VCaP (cell line): Measurements from ENCODE around the gene TERT.
"Not testable (repeated sequence)": the region's sequence is repeated elsewhere in the genome, so short reads cannot be mapped to it uniquely, and the experiment has no call there.

Experiments used
- H3K27ac ChIP-seq: fragments of 450-650 bp; 2 replicates; pipeline ENCODE4 v1.5.1; 2017
- TF ChIP-seq, protein P1 (sequence below): fragments of 450-650 bp; conservative IDR thresholded peaks from 2 replicates; pipeline ENCODE4 v1.5.1; 2017; ENCODE audit warnings: mild to moderate bottlenecking, moderate library complexity

The TERT gene

DNA sequence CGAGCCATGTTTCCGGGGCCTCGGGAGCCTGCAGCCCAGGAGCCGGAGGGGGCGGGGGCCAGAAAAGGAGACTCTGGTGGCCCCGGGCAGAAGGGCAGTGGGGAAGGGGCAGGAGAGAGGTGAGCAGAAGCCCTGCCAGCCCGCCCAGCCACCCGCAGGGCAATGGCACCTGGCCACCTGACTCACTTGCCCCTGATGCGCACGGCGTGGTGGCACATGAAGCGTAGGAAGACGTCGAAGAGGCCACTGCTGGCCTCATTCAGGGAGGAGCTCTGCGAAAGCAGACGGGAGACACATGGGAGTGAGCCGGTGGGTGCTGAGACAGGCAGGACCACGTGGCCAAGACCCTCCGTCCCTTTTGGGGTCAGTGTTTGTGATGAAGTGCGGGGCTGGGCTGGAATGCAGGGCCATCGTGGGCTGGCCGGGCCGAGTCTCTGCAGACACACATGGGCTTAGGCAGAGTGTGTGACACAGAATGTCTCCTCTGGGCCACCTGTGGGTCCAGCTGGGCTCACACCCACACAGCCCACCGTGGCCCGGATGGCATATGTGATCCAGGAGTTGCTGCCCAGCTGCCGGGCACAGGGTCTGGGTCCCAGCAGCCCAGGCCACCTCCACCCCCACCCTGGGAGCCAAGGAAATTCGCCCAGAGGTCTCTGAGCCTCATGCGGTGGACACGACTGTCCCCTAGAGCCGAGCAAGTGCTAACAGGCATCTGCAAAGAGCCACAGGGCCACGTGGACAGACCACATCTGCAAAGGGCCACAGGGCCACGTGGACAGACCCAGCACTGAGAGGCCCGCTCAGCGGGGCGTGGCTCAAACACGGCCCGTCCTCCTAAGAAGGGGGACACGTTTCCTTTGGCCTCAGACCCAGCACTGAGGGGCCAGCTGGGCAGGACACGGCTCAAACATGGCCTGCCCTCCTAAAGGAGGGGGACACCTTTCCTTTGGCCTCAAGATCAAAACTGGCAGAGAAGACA lies 23.6 kb downstream of the TERT start:
- TF ChIP-seq, protein P1, sequence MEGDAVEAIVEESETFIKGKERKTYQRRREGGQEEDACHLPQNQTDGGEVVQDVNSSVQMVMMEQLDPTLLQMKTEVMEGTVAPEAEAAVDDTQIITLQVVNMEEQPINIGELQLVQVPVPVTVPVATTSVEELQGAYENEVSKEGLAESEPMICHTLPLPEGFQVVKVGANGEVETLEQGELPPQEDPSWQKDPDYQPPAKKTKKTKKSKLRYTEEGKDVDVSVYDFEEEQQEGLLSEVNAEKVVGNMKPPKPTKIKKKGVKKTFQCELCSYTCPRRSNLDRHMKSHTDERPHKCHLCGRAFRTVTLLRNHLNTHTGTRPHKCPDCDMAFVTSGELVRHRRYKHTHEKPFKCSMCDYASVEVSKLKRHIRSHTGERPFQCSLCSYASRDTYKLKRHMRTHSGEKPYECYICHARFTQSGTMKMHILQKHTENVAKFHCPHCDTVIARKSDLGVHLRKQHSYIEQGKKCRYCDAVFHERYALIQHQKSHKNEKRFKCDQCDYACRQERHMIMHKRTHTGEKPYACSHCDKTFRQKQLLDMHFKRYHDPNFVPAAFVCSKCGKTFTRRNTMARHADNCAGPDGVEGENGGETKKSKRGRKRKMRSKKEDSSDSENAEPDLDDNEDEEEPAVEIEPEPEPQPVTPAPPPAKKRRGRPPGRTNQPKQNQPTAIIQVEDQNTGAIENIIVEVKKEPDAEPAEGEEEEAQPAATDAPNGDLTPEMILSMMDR: no peak

GRCh38 chr5:1270426-1270825 lies 24.4 kb downstream of the TERT start:
- TF ChIP-seq, protein P1: no peak
- H3K27ac ChIP-seq: no peak overlapping the region

More for the DNA sequence above, 23.6 kb downstream of the TERT start:
- no peak overlapping the region for H3K27ac ChIP-seq

GRCh38 chr5:1268666-1269065 lies 26.2 kb downstream of the TERT start:
- TF ChIP-seq, protein P1: no peak
- no peak overlapping the region for H3K27ac ChIP-seq

- TF ChIP-seq, protein P1: no peak
- H3K27ac ChIP-seq: no peak overlapping the region
These were observed 26.8 kb downstream of the TERT start for GRCh38 chr5:1268056-1268455.

DNA sequence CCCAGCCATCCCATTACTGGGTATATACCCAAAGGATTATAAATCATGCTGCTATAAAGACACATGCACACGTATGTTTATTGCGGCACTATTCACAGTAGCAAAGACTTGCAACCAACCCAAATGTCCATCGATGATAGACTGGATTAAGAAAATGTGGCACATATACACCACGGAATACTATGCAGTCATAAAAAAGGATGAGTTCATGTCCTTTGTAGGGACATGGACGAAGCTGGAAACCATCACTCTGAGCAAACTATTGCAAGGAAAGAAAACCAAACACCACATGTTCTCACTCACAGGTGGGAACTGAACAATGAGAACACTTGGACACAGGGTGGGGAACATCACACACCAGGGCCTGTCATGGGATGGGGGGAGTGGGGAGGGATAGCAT lies 27.4 kb downstream of the TERT start:
- not testable (repeated sequence) for H3K27ac ChIP-seq

- TF ChIP-seq, protein P1: no peak
These were observed 28.1 kb downstream of the TERT start for GRCh38 chr5:1266791-1267190.

DNA sequence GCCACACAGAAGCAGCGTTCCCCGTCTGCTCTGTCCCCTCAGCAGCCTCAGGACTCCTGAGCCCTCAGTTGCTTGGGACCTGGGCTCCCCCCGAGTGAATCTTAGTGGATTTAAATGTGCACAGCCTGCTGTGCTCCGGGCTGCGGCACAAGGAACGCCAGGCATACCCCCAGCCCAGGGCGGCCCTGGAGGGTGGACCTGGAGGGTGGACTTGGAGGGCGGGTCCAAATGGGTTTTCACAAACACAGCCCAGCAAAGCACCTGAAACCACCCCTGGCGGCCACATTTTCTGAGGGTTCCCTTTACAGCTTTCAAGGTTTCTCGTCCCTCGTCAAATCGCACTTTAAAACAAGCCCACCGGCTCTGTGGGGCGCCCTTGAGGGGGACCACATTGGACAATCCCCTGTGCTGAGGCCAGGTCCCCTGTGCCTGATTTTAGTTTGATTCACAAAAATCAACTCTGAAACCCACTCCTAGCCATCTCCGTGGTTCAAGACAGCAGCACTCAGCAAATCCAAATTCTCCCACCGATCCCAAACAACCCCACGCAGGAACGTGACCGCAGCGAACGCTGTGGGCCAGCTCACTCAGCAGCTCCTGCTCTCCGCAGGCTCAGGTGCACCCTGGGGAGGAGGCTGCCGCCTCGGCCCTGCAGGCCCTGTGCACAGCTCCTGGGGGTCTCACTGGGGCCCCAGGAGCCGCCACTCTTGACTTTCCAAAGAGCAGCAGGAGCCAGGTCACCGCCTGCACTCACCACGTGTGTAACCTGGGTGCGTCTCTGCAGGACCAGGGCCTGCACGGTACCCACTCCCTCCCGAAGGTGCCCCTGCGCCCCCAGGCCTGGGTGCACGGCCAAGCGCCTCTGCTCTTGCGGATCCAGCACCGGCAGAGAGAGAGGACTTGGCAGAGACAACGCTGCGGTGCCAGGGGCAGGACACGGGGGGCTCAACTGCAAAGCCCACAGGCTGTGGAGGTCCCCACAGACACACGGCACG lies 29.1 kb downstream of the TERT start:
- H3K27ac ChIP-seq: no peak overlapping the region
- TF ChIP-seq, protein P1: no peak

More at GRCh38 chr5:1266791-1267190, 28.1 kb downstream of the TERT start:
- H3K27ac ChIP-seq: no peak overlapping the region
